ENCODE results near the gene SPG21. TPM values are rescaled to one million over a fixed set of nuclear protein-coding genes. Genes with fewer than 3 reads are reported as not detected.
"Not testable (repeated sequence)": the region's sequence is repeated elsewhere in the genome, so short reads cannot be mapped to it uniquely, and the experiment has no call there.

SPG21 gene
- total RNA-seq, 4 donors from 2014 or later = 57.0 to 84.3 (median 73.5) TPM

- no peaks in the 10 kb centered on the region for H3K27me3 ChIP-seq
- peak overlapping the region; percentile 96 for H3K4me3 ChIP-seq
- TF ChIP-seq, protein P1, sequence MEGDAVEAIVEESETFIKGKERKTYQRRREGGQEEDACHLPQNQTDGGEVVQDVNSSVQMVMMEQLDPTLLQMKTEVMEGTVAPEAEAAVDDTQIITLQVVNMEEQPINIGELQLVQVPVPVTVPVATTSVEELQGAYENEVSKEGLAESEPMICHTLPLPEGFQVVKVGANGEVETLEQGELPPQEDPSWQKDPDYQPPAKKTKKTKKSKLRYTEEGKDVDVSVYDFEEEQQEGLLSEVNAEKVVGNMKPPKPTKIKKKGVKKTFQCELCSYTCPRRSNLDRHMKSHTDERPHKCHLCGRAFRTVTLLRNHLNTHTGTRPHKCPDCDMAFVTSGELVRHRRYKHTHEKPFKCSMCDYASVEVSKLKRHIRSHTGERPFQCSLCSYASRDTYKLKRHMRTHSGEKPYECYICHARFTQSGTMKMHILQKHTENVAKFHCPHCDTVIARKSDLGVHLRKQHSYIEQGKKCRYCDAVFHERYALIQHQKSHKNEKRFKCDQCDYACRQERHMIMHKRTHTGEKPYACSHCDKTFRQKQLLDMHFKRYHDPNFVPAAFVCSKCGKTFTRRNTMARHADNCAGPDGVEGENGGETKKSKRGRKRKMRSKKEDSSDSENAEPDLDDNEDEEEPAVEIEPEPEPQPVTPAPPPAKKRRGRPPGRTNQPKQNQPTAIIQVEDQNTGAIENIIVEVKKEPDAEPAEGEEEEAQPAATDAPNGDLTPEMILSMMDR (IDR thresholded peaks at IDR 0.05) = no peak
- H3K27ac ChIP-seq = no peak overlapping the region
- H3K9me3 ChIP-seq = no peaks in the 10 kb centered on the region
- 53% methylated on average over 10 of the region's 10 CpGs for WGBS
- peaks cover 18% of the 10 kb centered on the region for H3K4me1 ChIP-seq
- H3K36me3 ChIP-seq = peaks cover 30% of the 10 kb centered on the region
- no peak for DNase-seq (ENCODE audit: low spot score in 2 of 2)
Observed at GRCh38 chr15:65028338-65028737, 38.6 kb upstream of the SPG21 start.

DNA sequence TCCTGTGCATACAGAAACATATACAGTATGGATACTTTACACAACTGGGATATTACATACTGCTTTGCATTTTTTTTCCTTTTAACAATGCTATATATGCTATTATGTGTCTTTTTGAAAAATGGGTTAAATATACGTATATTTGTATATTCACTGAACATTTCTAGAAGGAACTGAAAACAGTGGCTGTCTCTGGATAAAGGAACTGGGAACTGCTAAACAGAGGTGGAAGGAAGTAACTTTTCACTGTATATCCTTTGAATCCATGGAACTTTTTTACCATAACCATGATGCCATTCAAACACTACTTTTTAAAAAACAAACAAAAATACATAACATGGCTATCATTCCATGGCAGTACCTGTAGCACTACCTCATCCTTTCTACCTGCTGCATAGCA is 37.9 kb upstream of the SPG21 start:
- H3K4me3 ChIP-seq = peak overlapping the region; percentile 96
- H3K27me3 ChIP-seq = no peaks in the 10 kb centered on the region
- H3K27ac ChIP-seq = no peak overlapping the region
- H3K36me3 ChIP-seq = peaks cover 38% of the 10 kb centered on the region
- no peaks in the 10 kb centered on the region for H3K9me3 ChIP-seq
- TF ChIP-seq POLR2A (IDR thresholded peaks at IDR 0.05) = no peak
- TF ChIP-seq POLR2AphosphoS5 (IDR thresholded peaks at IDR 0.05) = no peak
- no peak for TF ChIP-seq EP300 (IDR thresholded peaks at IDR 0.05)
- TF ChIP-seq, protein P1 (IDR thresholded peaks at IDR 0.05) = no peak
- DNase-seq (ENCODE audit: low spot score in 2 of 2) = no peak
- peaks cover 13% of the 10 kb centered on the region for H3K4me1 ChIP-seq
- 92% methylated on average over 1 of the region's 1 CpG for WGBS

GRCh38 chr15:65026756-65027155 is 37.0 kb upstream of the SPG21 start:
- Histone ChIP-seq H3K27ac (no peak overlapping the region), H3K36me3 (peaks cover 39% of the 10 kb centered on the region), H3K4me3 (no peak overlapping the region), H3K4me1 (peaks cover 13% of the 10 kb centered on the region), H3K9me3 (no peaks in the 10 kb centered on the region), H3K27me3 (no peaks in the 10 kb centered on the region)
- no peak for DNase-seq (ENCODE audit: low spot score in 2 of 2)
- TF ChIP-seq POLR2AphosphoS5 (IDR thresholded peaks at IDR 0.05) (no peak), EP300 (IDR thresholded peaks at IDR 0.05) (no peak)
- TF ChIP-seq, protein P1 (IDR thresholded peaks at IDR 0.05) = no peak
- 85% methylated on average over 6 of the region's 6 CpGs for WGBS

- no peak overlapping the region for H3K27ac ChIP-seq
- H3K27me3 ChIP-seq = no peaks in the 10 kb centered on the region
- H3K9me3 ChIP-seq = no peaks in the 10 kb centered on the region
- H3K4me1 ChIP-seq = no peaks in the 10 kb centered on the region
- no peak for DNase-seq (ENCODE audit: low spot score in 2 of 2)
- peaks cover 79% of the 10 kb centered on the region for H3K36me3 ChIP-seq
- TF ChIP-seq, protein P1 (IDR thresholded peaks at IDR 0.05) = no peak
- TF ChIP-seq EP300 (IDR thresholded peaks at IDR 0.05) (no peak), POLR2AphosphoS5 (IDR thresholded peaks at IDR 0.05) (no peak), POLR2A (IDR thresholded peaks at IDR 0.05) (no peak)
- H3K4me3 ChIP-seq = no peak overlapping the region
Observed at GRCh38 chr15:65021488-65021887, 31.8 kb upstream of the SPG21 start.

GRCh38 chr15:65020419-65020818 is 30.7 kb upstream of the SPG21 start:
- no peak for DNase-seq (ENCODE audit: low spot score in 2 of 2)
- no peaks in the 10 kb centered on the region for H3K4me1 ChIP-seq
- WGBS = 67% methylated on average over 1 of the region's 1 CpG
- no peak overlapping the region for H3K4me3 ChIP-seq
- H3K27me3 ChIP-seq = no peaks in the 10 kb centered on the region
- no peaks in the 10 kb centered on the region for H3K9me3 ChIP-seq
- H3K27ac ChIP-seq = no peak overlapping the region
- TF ChIP-seq, protein P1 (IDR thresholded peaks at IDR 0.05) = no peak
- no peak for TF ChIP-seq POLR2AphosphoS5 (IDR thresholded peaks at IDR 0.05)
- no peak for TF ChIP-seq POLR2A (IDR thresholded peaks at IDR 0.05)
- no peak for TF ChIP-seq EP300 (IDR thresholded peaks at IDR 0.05)
- peaks cover 77% of the 10 kb centered on the region for H3K36me3 ChIP-seq

DNA sequence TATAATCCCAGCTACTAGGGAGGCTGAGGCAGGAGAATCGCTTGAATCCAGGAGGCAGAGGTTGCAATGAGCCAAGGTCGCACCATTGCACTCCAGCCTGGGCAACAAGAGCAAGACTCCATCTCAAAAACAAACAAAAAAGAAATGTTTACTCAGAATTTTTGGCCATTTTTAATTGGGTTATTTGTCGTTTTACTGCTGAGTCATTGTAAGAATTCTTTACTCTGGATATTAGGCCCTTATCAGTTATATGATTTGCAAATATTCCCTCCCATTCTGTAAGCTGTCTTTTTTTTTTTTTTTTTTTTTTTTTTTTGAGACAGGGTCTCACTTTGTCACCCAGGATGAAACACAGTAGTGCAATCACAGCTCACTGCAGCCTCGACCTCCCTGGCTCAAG is 21.5 kb upstream of the SPG21 start:
- WGBS = 93% methylated on average over 4 of the region's 4 CpGs
- peaks cover 39% of the 10 kb centered on the region for H3K36me3 ChIP-seq
- H3K9me3 ChIP-seq; H3K4me1 ChIP-seq; H3K4me3 ChIP-seq; H3K27ac ChIP-seq; H3K27me3 ChIP-seq; DNase-seq (ENCODE audit: low spot score in 2 of 2): not testable (repeated sequence)

Data from suprapubic skin (tissue), 4 donors.